C4-2B (cell line): ENCODE results near the gene KRT24.

ENCODE experiments used
- ZFX ChIP-seq: fragments of 450-650 bp; IDR thresholded peaks from 2 replicates; pipeline ENCODE4 v1.6.1; 2017
- TF ChIP-seq, protein P1 (sequence below): fragments of 450-650 bp; conservative IDR thresholded peaks from 2 replicates; pipeline ENCODE4 v1.5.1; 2017; ENCODE audit warnings: mild to moderate bottlenecking

GRCh38 chr17:40730970-40731369 lies 27.4 kb upstream of the KRT24 start:
- TF ChIP-seq, protein P1, sequence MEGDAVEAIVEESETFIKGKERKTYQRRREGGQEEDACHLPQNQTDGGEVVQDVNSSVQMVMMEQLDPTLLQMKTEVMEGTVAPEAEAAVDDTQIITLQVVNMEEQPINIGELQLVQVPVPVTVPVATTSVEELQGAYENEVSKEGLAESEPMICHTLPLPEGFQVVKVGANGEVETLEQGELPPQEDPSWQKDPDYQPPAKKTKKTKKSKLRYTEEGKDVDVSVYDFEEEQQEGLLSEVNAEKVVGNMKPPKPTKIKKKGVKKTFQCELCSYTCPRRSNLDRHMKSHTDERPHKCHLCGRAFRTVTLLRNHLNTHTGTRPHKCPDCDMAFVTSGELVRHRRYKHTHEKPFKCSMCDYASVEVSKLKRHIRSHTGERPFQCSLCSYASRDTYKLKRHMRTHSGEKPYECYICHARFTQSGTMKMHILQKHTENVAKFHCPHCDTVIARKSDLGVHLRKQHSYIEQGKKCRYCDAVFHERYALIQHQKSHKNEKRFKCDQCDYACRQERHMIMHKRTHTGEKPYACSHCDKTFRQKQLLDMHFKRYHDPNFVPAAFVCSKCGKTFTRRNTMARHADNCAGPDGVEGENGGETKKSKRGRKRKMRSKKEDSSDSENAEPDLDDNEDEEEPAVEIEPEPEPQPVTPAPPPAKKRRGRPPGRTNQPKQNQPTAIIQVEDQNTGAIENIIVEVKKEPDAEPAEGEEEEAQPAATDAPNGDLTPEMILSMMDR: no peak
- TF ChIP-seq ZFX: no peak
